Activated CD8-positive, alpha-beta memory T cell treated with anti-CD3 and anti-CD28 coated beads, Interleukin-2, amount 50 U/mL, for 4 hours (primary cell): ENCODE data around the gene BMP4.

Source experiments
- DNase-seq: peaks from one replicate; pipeline ENCODE4 v3.0.0-alpha.2; 2020

BMP4 gene

GRCh38 chr14:53963320-53964227, 6.9 kb upstream of the BMP4 start:
- DNase-seq: no peak

GRCh38 chr14:53962953-53963319, 6.3 kb upstream of the BMP4 start:
- no peak for DNase-seq

- no peak for DNase-seq
These were observed 2.0 kb upstream of the BMP4 start for GRCh38 chr14:53958628-53959027.

- DNase-seq: no peak
These were observed 1.1 kb upstream of the BMP4 start for GRCh38 chr14:53957739-53958138.

- DNase-seq: no peak
These were observed 776 bp downstream of the BMP4 start for GRCh38 chr14:53955671-53956426.

GRCh38 chr14:53955229-53955556, 1.4 kb downstream of the BMP4 start:
- DNase-seq: no peak

- no peak for DNase-seq
These were observed 1.9 kb downstream of the BMP4 start for GRCh38 chr14:53954551-53955228.

- no peak for DNase-seq
These were observed 2.6 kb downstream of the BMP4 start for GRCh38 chr14:53953828-53954550.

GRCh38 chr14:53953002-53953827, 3.4 kb downstream of the BMP4 start:
- DNase-seq: no peak

GRCh38 chr14:53952533-53952932, 4.1 kb downstream of the BMP4 start:
- DNase-seq: no peak

GRCh38 chr14:53951627-53952303, 4.9 kb downstream of the BMP4 start:
- no peak for DNase-seq

GRCh38 chr14:53951243-53951626, 5.4 kb downstream of the BMP4 start:
- DNase-seq: no peak

GRCh38 chr14:53950031-53950793, 6.4 kb downstream of the BMP4 start:
- no peak for DNase-seq

- DNase-seq: no peak
These were observed 7.4 kb downstream of the BMP4 start for GRCh38 chr14:53949201-53949600.

GRCh38 chr14:53948205-53948884, 8.3 kb downstream of the BMP4 start:
- no peak for DNase-seq

- DNase-seq: no peak
These were observed 9.0 kb downstream of the BMP4 start for GRCh38 chr14:53947452-53948204.

- DNase-seq: no peak
These were observed 9.6 kb downstream of the BMP4 start for GRCh38 chr14:53947094-53947445.

GRCh38 chr14:53946404-53947093, 10.1 kb downstream of the BMP4 start:
- no peak for DNase-seq

- DNase-seq: no peak
These were observed 10.6 kb downstream of the BMP4 start for GRCh38 chr14:53946071-53946403.
